HuH-7 (cell line): ENCODE measurements around the gene RPS2.
"Not testable (repeated sequence)": the region's sequence is repeated elsewhere in the genome, so short reads cannot be mapped to it uniquely, and the experiment has no call there.

Experiments used
- DNase-seq: peaks from one replicate; pipeline ENCODE4 v3.0.0; 2011; ENCODE audit warnings: low spot score

The RPS2 gene

DNA sequence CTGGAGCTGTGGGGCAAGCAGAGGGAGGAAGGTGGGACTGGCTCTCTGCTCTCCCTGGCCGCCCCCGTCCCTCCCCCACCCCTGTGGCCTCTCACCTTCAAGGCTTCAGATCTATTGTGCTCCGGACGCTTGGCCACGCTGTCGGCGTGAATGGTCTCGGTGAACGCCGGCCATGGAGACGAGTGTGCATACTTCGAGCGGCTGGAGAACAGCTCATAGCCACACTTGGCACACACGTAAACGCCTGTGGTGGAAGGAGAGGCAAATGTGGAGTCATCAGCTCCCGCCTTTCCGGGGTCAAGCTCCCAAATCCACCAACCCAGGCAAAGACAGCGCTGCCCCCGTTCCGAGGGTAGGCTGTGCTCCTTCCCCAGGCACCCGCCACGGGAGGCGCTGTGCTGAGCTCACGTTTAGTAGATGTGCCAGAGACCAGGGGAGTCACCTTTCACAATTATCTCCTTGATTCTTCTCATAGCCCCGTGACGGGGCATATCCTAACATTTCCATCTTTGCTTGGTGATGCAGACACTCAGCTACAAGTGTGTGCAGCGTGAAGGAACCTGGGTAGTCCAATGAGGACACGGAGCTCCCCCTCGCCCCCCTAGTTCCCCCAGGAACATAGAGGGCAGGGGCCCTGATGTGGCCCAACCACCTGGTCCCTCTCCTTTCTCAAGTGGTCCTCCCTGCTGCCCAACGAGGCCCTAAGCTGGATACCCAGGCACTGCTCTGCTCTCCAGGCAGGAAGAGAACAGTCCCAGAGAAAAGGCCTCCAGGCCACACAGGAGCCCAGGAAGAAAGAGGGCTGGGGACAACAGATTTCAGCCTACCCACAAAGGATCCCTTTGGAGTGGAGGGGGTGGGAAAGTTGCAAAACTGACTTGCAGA, 23.2 kb downstream of the RPS2 start:
- DNase-seq: peak; percentile 72

DNA sequence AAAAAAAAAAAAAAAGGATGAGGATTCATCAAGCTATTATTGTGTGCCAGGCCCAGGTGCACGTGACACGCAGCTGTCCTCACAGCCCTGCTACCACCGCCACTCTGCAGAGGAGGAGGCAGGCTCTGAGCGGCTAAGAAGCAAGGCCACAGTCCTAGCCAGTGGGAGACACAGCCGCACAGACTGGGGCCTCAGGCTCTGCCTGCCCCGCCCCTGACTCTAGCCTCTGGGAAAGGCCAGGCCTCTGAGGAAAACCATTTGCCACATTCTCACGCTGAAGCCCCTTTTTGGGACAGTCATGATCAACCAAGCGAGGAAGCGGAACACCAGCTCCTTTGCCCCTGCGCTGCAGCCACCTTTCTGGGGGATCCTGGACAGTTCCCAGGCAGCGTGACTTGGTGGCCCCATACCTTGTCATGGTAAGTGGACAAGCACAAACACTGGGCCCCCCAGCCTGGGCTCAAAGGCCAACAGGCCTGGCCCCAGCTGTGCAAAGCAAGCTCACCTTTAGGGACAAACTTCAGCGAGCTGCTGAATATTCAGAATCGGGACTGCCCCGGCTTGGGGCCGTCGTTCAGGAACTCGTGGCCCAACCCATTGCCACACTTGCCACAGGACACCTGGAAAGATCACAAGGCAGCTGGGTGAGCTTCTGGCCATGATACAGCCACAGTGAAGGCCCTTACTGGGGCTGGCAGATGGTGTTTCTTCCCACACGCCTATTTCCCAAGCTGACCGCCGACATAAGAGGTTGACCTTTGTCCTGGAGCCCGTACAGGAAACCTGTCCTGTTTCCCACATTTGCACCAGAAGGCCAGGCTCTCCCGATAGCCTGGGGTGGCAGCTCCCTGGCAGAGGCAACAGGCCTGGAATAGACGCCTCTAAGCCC, 24.1 kb downstream of the RPS2 start:
- DNase-seq: no peak

- not testable (repeated sequence) for DNase-seq
Observed at GRCh38 chr16:1939833-1940232, 24.8 kb downstream of the RPS2 start.

GRCh38 chr16:1938910-1939309, 25.7 kb downstream of the RPS2 start:
- DNase-seq: no peak

- DNase-seq: no peak
Observed at GRCh38 chr16:1938316-1938715, 26.3 kb downstream of the RPS2 start.

DNA sequence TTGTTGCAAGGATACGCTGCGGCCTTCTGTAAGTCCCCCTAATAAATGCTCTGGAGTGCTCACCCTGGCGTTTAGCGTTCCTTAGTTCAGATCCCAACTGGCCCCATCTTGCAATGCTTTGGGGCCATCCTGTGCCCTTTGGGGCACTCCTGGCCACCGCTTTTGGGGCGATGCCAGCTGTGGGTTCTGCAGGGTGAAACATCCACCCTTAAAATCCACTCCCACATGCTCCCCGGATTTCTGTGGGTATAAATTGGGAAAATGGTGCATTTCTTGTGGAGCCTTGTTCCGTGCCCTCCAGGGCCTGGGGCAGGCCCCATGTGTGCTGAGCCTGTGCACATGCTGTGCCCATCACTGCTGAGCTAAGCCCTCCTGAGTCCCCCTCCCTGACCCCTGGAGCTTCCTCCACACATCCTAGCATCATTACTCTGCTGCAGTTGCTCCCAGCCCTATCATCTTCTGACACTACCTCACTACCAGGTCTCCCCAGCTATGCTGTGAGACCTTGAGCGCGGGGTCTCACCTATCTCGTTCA, 27.6 kb downstream of the RPS2 start:
- no peak for DNase-seq

- no peak for DNase-seq
Observed at GRCh38 chr16:1933097-1933661, 31.4 kb downstream of the RPS2 start.

DNA sequence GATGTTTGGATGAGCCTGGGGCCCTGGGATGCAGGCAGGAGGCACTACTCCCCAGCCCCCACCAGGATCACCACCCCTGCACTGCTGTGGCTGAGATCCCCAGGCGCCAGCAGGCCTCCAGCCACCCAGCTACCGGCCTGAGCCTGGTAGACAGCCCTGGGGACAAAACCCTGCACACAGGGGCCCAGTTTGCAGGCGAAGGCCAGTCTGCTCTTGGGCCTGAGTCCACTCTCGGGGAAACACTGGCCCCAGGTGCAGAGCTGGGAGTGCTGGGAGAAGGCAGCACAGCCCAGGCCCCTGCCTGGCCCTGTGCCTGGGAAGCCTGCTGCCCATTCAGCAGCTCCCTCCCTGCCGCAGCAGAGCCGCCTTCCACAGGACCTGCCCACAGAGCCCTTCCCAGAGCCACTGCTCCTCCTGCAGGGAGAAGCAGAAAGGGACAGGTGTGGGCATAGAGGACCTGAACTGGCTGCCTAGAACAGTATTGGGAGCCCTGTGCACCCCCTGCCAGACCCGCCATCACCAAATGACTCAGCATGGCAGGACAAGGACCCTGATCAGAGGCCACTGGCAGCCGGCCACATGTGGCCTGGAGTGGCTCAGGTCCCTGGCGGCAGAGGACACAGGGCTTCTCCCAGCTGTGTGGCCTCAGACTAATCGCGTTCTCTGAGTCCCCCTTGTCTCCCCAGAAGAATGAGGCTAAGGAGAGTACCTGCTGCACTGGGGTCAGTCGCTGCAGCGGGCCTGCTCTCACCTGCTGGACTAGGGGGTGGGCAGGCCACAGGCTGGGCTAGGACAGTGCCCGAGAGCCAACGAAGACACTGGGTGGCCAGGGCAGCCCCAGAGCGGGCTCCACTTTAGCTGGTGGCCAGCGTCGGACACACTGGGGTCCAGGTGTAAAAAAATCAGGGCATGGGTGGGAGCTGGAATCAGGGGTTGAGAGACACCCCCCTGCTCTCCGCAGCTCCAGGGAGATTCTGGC, 32.3 kb downstream of the RPS2 start:
- no peak for DNase-seq

GRCh38 chr16:1930338-1930720, 34.3 kb downstream of the RPS2 start:
- DNase-seq: no peak

DNA sequence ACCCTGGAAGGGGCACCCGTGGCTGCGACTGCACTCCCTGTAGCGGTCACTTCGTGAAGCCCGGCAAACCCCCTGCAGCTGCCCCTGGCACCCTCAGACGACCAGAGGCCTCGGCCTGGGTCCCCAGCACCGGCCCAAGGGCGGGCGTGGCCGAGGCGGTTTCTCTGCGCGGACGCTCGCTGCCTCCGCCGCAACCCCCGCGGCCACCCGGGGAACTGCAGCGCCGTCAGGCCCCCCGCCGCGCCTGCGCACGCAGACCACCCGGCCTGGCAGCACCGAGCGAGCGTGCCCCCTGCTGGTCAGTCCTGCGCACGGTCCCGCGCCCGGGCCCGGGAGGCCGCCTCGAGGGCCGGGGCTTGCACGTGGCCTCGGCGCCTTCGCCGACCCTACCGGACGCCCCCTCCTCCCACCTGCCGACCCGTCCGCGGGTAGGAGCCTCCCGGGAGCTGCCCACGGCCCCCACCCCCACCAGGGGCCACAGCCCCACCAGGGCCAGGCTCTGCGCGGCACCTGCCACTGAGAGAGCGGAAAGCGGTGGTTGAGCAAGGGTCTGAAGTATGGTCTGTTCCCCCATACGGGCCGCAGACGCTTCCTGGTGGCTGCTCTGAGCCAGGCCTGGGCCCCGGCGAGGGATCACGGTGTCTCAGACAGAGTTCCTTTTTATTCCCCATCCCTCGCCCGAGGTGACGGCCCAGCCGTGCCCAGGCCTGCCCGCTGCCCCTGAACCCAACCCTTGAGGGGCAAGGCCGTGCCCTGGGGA, 34.9 kb downstream of the RPS2 start:
- peak; percentile 93 for DNase-seq

DNA sequence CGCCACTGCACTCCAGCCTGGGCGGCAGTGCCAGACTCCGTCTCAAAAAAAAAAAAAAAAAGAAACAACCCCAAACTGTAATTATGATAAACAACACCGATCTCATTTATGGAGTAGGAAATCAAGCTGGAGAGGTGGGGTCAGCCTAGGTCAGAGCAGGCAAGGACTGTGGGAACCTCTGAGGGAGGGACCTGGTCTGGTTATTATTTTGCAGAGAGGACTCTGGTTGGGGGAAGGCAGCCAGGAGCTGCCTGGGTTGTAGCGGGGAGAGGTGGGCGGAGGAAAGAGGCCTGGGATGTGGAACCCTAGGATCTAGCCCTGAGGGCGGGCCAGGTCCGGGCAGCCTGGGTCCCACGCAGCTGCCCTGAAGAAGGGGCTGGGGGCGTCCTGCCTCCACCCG, 35.5 kb downstream of the RPS2 start:
- peak; percentile 72 for DNase-seq

GRCh38 chr16:1926271-1926670, 38.4 kb downstream of the RPS2 start:
- no peak for DNase-seq

GRCh38 chr16:1924095-1924494, 40.5 kb downstream of the RPS2 start:
- DNase-seq: no peak

GRCh38 chr16:1923299-1924034, 41.2 kb downstream of the RPS2 start:
- DNase-seq: peak; percentile 78

DNA sequence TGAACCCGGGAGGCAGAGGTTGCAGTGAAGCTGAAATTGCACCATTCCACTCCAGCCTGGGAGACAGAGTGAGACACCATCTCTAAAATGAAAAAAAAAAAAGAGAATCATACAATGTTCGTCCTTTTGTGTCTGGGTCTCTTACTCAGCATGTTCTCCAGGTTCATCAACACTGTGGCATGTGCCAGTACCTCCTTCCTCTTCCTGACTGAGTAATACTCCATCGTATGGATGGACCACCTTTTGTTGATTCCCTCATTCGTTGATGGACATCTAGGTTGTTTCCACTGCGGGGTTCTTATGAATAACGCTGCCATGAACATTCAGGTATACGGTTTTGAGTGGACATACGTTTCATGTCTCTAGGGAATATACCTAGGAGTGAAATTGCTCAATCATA, 42.3 kb downstream of the RPS2 start:
- no peak for DNase-seq

DNA sequence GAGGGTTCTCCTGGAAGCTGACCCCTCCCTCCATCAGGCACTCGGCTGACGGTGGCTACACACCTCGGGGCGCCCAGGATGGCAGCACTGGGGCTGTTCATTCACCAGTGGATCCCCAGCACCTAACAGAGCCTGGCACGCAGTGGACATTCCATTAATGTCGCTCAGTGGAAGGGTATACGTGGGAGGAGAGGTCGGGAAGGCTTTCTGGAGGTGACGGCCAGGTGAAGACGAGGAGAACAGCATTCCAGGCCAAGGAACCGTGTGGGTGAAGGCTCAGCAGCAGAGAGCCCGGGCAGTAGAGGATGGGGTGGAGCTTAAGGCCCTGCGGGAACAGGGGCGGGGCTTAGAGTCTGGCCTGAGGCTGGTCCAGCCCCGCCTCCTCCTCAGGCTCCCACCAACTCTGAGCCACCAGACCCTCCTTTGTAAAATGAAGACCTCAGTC, 43.9 kb downstream of the RPS2 start:
- no peak for DNase-seq

DNA sequence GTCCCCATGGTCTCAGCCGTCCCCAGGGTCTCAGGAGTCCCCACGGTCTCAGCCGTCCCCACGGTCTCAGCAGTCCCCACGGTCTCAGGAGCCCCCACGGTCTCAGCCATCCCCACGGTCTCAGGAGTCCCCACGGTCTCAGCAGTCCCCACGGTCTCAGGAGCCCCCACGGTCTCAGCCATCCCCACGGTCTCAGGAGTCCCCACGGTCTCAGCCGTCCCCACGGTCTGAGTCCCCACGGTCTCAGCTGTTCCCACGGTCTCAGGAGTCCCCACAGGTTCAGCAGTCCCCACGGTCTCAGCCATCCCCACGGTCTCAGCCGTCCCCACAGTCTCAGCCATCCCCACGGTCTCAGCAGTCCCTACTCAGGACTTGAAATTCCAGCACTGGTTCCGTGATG, 44.5 kb downstream of the RPS2 start:
- DNase-seq: not testable (repeated sequence)

DNA sequence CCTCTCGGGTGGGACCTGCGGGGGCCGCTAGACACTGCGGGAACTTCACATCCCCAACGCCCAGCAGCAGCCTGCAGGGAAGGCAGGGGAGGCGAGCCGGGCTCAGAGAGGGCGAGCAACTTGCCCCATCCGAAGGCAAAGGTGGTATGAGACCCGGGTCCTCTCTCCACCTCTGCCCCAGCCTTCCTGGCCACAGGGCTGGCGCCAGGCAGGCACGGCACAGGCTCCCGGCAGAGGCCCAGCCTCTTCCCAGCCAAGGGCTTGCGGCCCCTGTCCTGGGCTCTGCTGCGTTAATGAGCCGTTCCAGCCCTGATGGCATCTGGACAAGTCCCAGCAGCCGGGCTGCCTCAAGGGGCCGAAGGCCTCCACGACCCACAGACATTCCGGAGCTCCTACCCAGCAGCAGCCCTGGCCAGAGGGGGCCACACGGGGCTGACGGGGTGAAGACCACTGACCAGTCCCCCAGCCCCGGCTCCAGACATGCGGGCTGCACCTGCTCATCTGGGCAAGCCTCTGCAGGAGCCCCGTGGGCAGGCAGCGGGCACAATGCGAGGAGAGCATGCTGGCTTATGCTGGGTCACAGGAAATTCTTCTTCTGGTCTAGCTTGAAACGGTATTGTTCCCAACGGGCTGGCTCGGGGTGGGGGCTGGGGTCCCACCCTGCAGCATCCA, 45.2 kb downstream of the RPS2 start:
- DNase-seq: no peak
